ENCODE results near the gene PDE10A.

PDE10A gene

DNA sequence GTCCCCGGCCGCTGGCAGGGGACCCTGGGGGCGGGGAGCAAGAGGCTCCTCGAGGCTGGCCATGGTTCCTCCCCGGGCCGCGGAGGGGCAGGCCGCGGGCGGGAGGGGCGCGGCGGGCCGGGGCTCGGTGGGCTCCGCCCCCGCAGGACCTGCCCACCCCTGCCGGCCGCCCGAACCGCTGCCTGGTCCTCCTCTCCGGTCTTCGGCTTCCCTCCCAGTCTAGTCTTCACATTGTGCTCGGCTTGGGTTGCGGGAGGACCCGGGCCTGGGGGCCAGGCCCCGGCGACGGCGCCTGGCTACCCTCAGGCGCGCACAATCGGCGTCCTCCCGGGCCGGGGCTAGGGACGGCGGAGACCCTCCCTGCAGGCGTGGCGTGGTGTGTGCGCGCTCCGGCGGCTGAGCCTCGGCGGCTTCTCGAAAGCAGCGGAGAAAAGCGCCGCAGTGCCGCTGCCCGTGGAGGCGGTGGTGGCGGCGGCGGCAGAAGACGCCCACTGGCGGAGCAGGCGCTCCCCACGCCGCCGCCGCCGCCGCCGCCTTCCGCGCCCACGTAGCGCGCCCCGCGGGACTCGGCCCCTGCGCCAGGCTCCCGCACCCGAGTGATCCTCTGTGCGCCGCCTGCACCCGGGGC lies at the start of gene PDE10A:
Gene PDE10A, minus strand, starts transcription at position 493 of the 628 bp plus-strand sequence. Its CDS starts 430 bp downstream, at position 63.
- no peaks in the 10 kb centered on the region for H3K4me1 Mint-ChIP-seq
- DNase-seq (ENCODE audit: low spot score in 2 of 2) (no peak), ATAC-seq (no peak)
- no peak within 1 kb of the TSS for H3K27ac Mint-ChIP-seq
- no peaks in the 10 kb centered on the region for H3K9me3 Mint-ChIP-seq
- H3K4me3 Mint-ChIP-seq: no peak within 1 kb of the TSS
- no peaks in the 10 kb centered on the region for H3K36me3 Mint-ChIP-seq

DNA sequence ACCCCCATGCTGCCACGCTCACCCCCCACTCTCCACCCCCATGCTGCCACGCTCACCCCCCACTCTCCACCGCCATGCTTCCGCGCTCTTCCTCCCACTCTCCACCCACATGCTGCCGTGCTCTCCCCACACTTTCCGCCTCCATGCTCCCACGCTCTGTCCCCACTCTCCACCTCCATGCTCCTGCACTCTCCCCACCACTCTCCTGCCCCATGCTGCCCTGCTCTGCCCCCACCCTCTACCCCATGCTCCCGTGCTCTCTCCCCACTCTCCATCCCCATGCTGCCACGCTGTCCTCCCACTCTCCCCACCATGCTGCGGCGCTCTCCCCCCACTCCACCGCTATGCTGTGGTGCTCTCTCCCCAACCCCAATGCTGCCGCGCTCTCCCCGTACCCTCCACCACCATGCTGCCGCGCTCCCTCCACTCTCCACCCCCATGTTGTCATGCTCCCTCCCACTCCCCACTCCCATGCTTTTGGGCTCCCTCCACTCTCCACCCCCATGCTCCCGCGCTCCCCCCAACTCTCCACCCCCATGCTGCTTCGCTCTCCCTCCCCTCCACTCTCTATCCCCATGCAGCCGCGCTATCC lies 46.0 kb upstream of the PDE10A start:
- peaks cover 6% of the 10 kb centered on the region for H3K9me3 Mint-ChIP-seq
- DNase-seq (ENCODE audit: low spot score in 2 of 2) (no peak), ATAC-seq (no peak)
- no peak overlapping the region for H3K4me3 Mint-ChIP-seq
- no peaks in the 10 kb centered on the region for H3K36me3 Mint-ChIP-seq
- no peaks in the 10 kb centered on the region for H3K4me1 Mint-ChIP-seq
- H3K27ac Mint-ChIP-seq: no peak overlapping the region

DNA sequence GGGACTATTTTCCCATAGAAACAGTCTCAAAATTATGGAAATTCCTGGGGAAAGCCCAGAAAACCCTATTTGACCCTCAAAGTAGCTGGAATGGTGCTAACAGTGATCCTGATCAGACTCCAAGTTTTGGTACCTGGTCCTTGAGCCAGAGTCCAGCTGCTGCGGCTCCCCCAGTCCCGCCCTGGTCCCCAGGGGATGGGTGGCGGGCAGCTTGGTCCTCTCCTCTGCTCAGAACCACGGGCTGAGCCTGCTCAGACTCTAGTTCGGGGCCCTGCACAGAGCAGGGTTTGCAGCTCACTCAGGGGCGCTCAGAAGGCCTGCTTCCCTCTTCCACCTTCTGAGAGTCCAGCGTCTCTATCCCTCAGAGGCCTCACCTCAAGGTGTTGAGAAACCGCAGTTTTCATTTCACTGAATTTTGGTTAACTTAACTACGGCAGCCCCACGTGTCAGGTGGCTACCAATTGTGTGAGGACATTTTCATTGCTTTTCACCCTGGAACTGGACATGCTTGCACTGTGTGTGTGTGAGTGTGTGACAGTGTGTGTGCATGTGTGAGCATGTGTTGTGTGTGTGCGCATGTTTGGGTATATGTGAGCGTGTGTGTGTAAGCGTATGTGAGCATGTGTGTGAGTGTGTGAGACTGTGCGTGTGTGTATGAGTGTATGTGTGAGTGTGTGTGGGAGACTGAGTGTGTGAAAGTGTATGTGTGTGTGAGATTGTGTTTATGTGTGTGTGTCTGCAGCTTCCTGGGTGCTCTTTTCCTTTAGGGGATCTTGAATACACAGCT lies 44.2 kb upstream of the PDE10A start:
- no peaks in the 10 kb centered on the region for H3K36me3 Mint-ChIP-seq
- no peak overlapping the region for H3K4me3 Mint-ChIP-seq
- H3K9me3 Mint-ChIP-seq: peaks cover 6% of the 10 kb centered on the region
- H3K27ac Mint-ChIP-seq: no peak overlapping the region
- ATAC-seq (no peak), DNase-seq (ENCODE audit: low spot score in 2 of 2) (no peak)
- no peaks in the 10 kb centered on the region for H3K4me1 Mint-ChIP-seq

DNA sequence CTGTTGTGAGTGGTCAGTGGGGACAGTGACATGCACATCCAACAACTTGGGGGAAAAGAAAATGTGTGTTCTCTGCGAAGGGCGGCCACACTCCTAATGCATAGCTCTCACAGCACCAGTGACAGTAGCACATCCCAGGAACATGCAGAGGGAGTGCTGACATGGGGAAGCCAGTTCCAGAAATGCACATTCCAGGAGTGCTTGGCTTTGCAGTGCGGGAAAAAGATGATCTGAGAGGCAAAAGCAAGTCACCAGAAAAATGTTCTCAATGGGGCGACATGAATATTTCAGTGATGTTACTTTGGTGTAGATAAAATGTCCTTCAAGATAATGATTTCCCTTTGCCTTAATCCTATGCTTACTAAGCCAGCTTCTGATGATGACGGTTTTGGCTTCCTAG lies 42.9 kb upstream of the PDE10A start:
- H3K4me3 Mint-ChIP-seq: no peak overlapping the region
- DNase-seq (ENCODE audit: low spot score in 2 of 2) (no peak), ATAC-seq (no peak)
- H3K27ac Mint-ChIP-seq: no peak overlapping the region
- H3K4me1 Mint-ChIP-seq: no peaks in the 10 kb centered on the region
- H3K36me3 Mint-ChIP-seq: no peaks in the 10 kb centered on the region
- H3K9me3 Mint-ChIP-seq: peaks cover 8% of the 10 kb centered on the region

DNA sequence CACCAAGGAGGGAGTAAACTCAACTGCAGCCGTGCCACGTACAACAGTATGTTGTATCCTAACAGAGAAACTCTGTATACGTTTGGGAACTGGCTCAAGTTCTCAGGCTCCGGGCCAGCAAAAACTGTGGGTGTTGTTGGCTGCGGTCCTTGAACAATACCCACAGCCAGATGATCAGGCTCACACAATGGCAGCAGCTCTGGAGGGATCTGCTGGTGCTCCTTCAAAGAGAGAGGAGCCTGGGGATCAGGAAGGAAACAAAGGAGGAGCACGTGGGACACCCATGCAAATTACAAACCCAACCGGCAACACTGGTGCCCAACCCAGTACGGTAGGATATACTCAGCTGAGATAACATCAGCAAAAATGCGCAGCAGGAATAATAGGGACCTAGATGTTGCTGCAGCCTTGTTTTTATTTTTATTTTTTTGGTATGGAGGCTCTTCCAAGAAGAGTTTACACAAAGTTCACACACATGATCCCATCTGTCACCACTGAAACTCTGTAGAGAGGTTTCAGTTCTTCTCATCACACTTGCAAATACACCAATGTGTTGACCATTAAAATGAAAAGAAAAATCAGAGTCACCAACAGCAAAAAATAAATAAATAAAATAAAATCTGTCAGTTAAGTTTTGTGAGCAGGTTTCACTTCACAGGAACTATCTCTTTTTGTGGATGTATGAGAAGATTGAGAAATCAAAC lies 41.2 kb upstream of the PDE10A start:
- DNase-seq (ENCODE audit: low spot score in 2 of 2) (no peak), ATAC-seq (no peak)
- no peak overlapping the region for H3K27ac Mint-ChIP-seq
- no peaks in the 10 kb centered on the region for H3K4me1 Mint-ChIP-seq
- H3K9me3 Mint-ChIP-seq: peaks cover 4% of the 10 kb centered on the region
- H3K36me3 Mint-ChIP-seq: no peaks in the 10 kb centered on the region
- no peak overlapping the region for H3K4me3 Mint-ChIP-seq

DNA sequence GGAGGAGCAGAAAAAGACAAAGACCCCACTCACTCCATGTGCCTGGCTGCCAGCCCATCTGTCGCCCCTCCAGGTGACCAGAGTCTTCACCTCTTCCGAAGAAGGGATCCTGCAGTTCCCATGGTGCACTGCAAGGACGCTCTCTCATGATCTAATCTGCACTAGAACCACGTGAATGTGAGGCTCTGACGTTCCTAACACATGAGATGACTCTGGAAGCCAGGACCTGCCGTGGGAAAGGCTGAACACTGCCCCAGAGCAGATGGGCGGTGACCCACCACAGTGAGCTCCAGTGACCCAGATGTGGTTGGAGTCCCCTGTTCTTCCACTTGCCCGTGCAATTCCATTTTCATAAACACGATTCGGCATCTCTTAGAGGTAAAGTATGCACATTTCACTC lies 39.6 kb upstream of the PDE10A start:
- Mint-ChIP-seq H3K27ac (no peak overlapping the region), H3K4me3 (no peak overlapping the region)
- DNase-seq (ENCODE audit: low spot score in 2 of 2): no peak

DNA sequence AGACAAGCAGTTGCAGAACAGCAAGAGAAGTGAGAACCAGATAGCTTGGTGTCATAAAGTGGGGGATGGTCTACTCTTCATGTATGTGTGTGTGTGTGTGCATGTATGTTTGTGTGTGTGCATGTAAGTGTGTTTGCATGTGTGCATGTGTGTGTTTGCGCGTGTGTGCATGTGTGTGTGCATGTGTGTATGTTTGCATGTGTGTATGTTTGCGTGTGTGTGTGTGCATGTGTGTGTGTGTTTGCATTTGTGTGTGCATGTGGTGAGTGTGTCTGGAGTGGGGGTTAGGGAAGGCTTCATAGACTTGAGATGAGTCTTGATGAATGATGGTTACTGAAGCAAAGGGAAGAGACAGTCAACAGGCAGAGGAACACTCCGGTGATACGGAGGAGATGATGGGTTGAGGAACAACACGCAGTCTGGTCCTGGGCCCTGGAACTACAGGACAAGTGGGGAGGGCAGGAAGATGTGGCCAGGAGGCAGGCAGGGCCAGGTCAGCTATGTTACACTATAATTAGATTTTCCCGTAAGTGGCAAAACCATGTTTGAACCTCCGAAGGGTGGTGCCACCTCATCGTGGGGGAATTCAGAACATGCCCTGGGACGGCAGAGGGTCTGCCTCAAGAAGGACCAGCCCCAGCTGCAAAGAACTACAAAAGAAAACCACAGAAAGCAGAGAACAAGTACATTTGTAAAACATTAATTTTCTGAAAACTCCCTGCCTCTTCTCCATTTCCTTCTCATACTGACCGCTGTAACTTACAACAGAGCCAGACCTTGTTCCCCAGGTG lies 38.7 kb upstream of the PDE10A start:
- Mint-ChIP-seq H3K4me3 (no peak overlapping the region), H3K4me1 (no peaks in the 10 kb centered on the region), H3K9me3 (peaks cover 7% of the 10 kb centered on the region), H3K36me3 (no peaks in the 10 kb centered on the region), H3K27ac (no peak overlapping the region)
- DNase-seq (ENCODE audit: low spot score in 2 of 2): no peak
- no peak for ATAC-seq

More for the DNA sequence above, 39.6 kb upstream of the PDE10A start:
- no peak for ATAC-seq
- peaks cover 7% of the 10 kb centered on the region for H3K9me3 Mint-ChIP-seq
- no peaks in the 10 kb centered on the region for H3K4me1 Mint-ChIP-seq
- no peaks in the 10 kb centered on the region for H3K36me3 Mint-ChIP-seq

DNA sequence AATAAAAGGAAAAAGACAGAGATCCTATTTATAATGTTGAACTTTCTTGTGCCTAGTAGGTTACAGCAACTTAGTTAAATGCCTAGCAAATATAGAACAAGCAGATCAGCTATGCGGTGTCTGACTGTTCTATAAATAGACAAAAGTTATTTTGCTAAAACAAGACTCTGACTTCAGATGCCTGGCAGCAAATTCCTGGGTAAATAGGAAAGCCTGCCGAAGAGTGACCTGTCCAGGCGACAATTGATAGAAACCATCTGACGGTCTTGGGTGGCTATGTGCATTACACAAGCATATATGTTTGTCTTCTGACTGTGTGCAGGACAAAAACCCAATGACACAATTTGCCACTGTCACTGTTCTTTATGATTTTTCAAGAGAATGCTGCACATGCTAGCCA lies 38.0 kb upstream of the PDE10A start:
- H3K4me3 Mint-ChIP-seq: no peak overlapping the region
- peaks cover 12% of the 10 kb centered on the region for H3K9me3 Mint-ChIP-seq
- H3K4me1 Mint-ChIP-seq: no peaks in the 10 kb centered on the region
- DNase-seq (ENCODE audit: low spot score in 2 of 2) (no peak), ATAC-seq (no peak)
- no peak overlapping the region for H3K27ac Mint-ChIP-seq
- no peaks in the 10 kb centered on the region for H3K36me3 Mint-ChIP-seq

DNA sequence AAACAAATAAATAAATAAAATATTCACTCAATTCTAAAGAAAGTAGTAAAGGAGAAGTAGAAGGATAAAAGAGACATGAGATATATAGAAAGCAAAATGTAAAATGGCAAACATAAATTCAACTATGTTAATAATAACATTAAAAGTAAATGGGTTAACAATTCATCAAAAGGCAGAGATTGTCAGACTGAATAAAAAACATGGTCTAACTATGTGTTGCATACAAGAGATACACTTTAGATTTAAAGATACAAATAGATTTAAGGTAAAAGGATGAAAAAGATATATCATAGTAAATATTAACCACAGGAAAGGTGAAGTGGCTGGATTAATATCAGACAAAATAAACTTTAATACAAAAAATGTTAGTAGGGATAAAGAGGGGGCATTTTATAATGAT lies 35.8 kb upstream of the PDE10A start:
- Mint-ChIP-seq H3K4me1 (no peaks in the 10 kb centered on the region), H3K4me3 (no peak overlapping the region), H3K27ac (no peak overlapping the region), H3K36me3 (no peaks in the 10 kb centered on the region), H3K9me3 (peaks cover 12% of the 10 kb centered on the region)
- DNase-seq (ENCODE audit: low spot score in 2 of 2) (no peak), ATAC-seq (no peak)

DNA sequence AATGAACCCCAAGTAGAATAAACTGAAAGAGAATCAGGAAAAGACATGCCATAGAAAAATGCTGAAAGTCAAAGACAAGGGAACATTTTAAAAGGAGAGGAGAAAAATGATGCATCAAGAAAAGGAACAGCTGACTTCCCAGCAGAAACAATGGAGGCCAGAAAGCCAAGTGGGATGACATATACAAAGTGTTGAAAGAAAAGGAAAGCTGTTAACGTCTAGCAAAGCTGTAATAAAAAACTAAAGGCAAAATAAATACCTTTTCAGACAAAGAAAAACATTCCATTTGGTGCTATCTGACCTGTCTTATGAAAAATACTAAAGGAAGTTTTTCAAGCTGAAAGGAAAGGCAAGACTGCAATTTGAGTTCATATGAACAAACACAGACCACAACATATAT lies 34.1 kb upstream of the PDE10A start:
- no peak overlapping the region for H3K4me3 Mint-ChIP-seq

DNA sequence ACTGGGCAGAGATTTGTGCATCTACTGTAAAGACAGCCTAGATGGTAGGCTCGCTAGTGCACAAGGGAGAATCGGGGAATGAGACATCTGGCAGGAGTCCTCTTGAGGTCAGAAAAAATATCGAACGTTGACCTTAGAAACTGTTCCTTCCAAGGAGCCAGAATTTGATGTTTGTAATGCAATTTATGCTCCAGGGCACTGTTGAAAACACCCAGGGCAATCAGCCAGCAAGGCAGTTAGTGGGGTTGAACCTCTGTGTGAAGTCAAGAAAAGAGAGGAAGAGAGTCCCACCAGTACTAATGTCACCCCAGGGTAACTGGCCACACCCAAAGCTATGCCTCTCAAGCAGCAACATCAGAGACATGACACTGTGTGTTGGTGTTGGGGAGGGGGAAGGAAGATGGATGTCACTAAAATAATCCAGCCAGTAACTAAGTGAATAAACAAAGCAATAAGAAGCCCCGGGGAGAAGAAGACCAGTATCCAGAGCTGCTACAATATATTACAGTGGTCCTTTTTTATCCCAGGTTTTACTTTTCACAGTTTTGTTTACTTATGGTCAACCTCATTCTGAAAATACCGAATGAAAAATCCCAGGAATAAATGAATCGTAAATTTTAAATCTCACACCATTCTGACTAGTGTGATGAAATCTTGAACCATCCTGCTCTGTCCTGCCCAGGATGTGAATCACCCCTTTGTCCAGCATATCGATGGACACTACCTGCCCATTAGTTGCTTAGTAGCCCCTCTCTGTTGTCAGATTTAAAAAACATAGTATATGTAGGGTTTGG lies 32.9 kb upstream of the PDE10A start:
- DNase-seq (ENCODE audit: low spot score in 2 of 2) (no peak), ATAC-seq (no peak)
- H3K9me3 Mint-ChIP-seq: peaks cover 10% of the 10 kb centered on the region
- no peaks in the 10 kb centered on the region for H3K4me1 Mint-ChIP-seq
- no peaks in the 10 kb centered on the region for H3K36me3 Mint-ChIP-seq
- H3K4me3 Mint-ChIP-seq: no peak overlapping the region
- H3K27ac Mint-ChIP-seq: no peak overlapping the region

More for the DNA sequence above, 34.1 kb upstream of the PDE10A start:
- Mint-ChIP-seq H3K4me1 (no peaks in the 10 kb centered on the region), H3K27ac (no peak overlapping the region), H3K9me3 (peaks cover 12% of the 10 kb centered on the region), H3K36me3 (no peaks in the 10 kb centered on the region)
- ATAC-seq: no peak
- DNase-seq (ENCODE audit: low spot score in 2 of 2): no peak

DNA sequence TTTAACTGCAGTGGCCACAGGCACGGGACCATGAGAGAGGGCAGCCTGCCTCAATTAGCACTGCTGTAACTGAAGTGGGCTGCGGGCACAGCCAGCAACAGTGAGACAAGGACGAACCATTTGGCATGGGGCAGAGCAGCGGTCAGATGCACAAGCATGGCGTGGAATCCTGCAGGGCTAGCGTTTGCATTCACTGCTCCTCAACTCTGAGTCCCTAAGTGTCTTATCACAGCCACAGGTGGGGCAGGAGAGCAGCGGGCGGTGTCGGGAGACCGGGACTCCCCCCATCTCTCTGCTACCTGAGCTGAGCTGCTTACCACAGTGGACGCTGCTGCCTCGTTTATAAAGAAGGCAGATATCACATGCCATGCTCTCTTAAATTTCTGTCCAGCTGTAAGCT lies 31.3 kb upstream of the PDE10A start:
- no peak overlapping the region for H3K4me3 Mint-ChIP-seq
- no peaks in the 10 kb centered on the region for H3K36me3 Mint-ChIP-seq

DNA sequence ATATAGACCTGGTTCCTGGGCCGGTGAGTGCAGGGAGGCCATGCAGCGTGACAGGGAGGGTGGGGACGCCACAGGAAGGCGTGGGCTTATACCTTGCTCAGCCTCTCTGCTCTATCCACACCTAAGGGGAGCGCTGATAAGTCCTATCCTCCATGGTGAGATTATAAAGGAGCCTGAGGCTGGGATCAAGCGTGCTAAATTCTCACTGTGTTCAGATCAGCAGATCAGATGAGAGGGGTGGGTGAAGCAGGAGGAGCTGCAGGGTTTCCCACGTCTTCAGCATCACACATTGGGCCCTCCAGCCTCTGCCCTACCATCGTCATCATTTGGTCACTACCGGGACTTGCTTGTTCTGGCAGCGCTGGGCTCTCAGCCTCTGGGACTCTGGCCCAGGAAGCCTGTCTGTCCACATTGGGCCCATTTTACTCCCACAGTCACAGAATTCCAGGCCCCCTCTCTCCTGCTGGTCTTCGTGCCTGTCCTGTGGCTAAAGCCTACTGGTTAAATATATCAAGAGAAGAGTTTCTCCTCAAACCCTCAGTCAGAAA lies 29.1 kb upstream of the PDE10A start:
- Mint-ChIP-seq H3K36me3 (no peaks in the 10 kb centered on the region), H3K4me3 (no peak overlapping the region), H3K9me3 (peaks cover 13% of the 10 kb centered on the region), H3K4me1 (no peaks in the 10 kb centered on the region), H3K27ac (no peak overlapping the region)
- DNase-seq (ENCODE audit: low spot score in 2 of 2) (no peak), ATAC-seq (no peak)

More for the DNA sequence above, 31.3 kb upstream of the PDE10A start:
- Mint-ChIP-seq H3K27ac (no peak overlapping the region), H3K9me3 (peaks cover 17% of the 10 kb centered on the region), H3K4me1 (no peaks in the 10 kb centered on the region)
- no peak for DNase-seq (ENCODE audit: low spot score in 2 of 2)
- ATAC-seq: no peak

DNA sequence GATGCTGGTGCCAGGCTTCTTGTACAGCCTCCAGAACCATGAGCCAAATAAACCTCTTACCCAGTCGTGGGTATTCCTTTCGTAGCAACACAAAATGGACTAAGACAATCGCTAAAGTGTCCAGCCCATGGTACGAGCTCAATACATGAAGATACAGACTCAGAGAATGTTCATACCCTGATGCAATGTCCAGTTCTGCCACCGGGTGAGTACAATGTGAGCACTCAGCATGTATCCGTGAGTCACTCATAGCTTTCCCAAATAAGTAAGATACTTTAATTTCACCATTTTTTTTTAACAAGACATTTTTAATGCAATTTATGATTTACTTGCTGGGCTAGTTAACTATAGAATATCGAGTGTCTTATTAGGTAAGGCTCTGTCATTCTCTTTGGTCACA lies 26.7 kb upstream of the PDE10A start:
- Mint-ChIP-seq H3K4me1 (no peaks in the 10 kb centered on the region), H3K9me3 (peaks cover 7% of the 10 kb centered on the region), H3K27ac (no peak overlapping the region), H3K36me3 (no peaks in the 10 kb centered on the region), H3K4me3 (no peak overlapping the region)
- ATAC-seq (no peak), DNase-seq (ENCODE audit: low spot score in 2 of 2) (no peak)
